Cardiac muscle cell (in vitro differentiated cells and primary cell): ENCODE measurements around the gene PICK1. TPM values are rescaled to one million over a fixed set of nuclear protein-coding genes. Genes with fewer than 3 reads are reported as not detected.

ENCODE experiments used
- DNase-seq, 2 donors: peaks; one replicate each; pipeline versions ENCODE4 v3.0.0 to v3.0.0-alpha.2; 2010 to 2017; ENCODE audit warnings: low read depth in 1 of 2, low spot score in 1 of 2
- H3K27ac ChIP-seq: fragments of 200-600 bp; sonication (generic); 2 replicates; pipeline ENCODE4 v1.5.1; 2016
- H3K27me3 ChIP-seq: fragments of 200-600 bp; sonication (generic); 2 replicates; pipeline ENCODE4 v1.6.0; 2016; ENCODE audit warnings: control low read depth
- H3K36me3 ChIP-seq: fragments of 200-600 bp; sonication (generic); 2 replicates; pipeline ENCODE4 v1.5.1; 2016; ENCODE audit warnings: control low read depth
- H3K4me1 ChIP-seq: fragments of 200-600 bp; sonication (generic); 2 replicates; pipeline ENCODE4 v1.8.1; 2017; ENCODE audit warnings: low read depth, mild to moderate bottlenecking, mixed run types
- H3K4me3 ChIP-seq: fragments of 200-600 bp; sonication (generic); 2 replicates; pipeline ENCODE4 v1.5.1; 2016; ENCODE audit warnings: mild to moderate bottlenecking
- H3K9me3 ChIP-seq: fragments of 200-600 bp; sonication (generic); 2 replicates; pipeline ENCODE4 v1.5.1; 2017; ENCODE audit warnings: low read depth, mild to moderate bottlenecking, control low read depth
- polyA plus RNA-seq: library from polyadenylated mRNA; unstranded; fragments of >200 nt; fragmentation: Nextera tagmentation; extraction: Ambion mirVana; gene quantifications from 2 replicates; pipeline ENCODE4 v1.2.1, GENCODE V29; 2016
- total RNA-seq: library from RNA; depleted of rRNA; stranded (reverse); fragments of >200 nt; gene quantifications from 2 replicates; pipeline ENCODE4 v1.2.3, GENCODE V29; 2016
- TF ChIP-seq, protein P1 (sequence below): IDR thresholded peaks from 2 replicates; pipeline ENCODE4 v1.5.1; 2012; ENCODE audit warnings: low read depth, mild to moderate bottlenecking, low read length

PICK1 gene
- total and polyA plus RNA-seq, 2 experiments from 2014 or later, result 57.8 to 60.4 TPM

DNA sequence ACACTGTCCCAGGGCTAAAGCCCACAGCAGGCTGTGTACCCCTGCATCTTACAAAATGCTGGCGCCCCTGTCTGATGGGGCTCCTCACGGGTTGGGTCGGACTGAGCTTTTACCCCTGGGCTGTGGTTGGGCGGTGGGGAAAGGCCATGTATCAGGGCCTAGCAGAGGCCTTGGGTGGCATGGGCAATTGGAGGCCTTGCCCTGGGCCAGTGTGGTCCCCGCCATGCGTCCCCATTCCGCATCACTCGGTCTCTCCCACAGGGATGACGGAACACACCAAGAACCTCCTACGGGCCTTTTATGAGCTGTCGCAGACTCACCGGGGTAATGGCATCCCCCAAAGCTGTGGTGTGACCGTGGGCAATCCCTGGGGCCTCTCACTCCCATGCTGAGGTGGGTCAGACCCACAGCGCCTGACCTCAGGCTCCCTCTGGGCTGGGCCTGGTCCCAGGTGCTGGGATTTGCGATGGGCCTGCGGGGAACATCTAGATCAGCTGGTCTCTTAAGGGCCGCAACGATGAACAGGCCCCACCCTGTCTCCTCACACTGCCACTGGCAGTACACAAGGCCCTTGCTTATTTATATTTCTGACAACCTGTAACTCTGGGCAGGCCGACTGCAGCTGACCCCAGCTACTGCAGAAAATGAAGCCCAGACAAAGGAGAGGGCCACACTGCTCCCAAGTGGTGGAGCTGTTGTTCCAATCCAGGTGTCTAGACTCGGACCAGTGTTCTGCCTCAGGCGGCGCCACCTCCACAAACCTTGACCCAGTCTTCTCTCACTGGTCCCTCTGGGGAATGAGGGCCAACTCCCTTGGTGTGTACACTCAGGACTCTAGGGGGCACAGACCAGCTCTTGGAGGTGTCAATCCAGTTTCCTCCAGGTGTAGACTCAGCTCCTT, 14.5 kb downstream of the PICK1 start:
- Histone ChIP-seq H3K36me3 (peaks cover 15% of the 10 kb centered on the region), H3K4me1 (peaks cover 34% of the 10 kb centered on the region), H3K27ac (peak overlapping the region; percentile 86), H3K4me3 (no peak overlapping the region), H3K9me3 (no peaks in the 10 kb centered on the region), H3K27me3 (no peaks in the 10 kb centered on the region)
- no peak for DNase-seq
- TF ChIP-seq, protein P1, sequence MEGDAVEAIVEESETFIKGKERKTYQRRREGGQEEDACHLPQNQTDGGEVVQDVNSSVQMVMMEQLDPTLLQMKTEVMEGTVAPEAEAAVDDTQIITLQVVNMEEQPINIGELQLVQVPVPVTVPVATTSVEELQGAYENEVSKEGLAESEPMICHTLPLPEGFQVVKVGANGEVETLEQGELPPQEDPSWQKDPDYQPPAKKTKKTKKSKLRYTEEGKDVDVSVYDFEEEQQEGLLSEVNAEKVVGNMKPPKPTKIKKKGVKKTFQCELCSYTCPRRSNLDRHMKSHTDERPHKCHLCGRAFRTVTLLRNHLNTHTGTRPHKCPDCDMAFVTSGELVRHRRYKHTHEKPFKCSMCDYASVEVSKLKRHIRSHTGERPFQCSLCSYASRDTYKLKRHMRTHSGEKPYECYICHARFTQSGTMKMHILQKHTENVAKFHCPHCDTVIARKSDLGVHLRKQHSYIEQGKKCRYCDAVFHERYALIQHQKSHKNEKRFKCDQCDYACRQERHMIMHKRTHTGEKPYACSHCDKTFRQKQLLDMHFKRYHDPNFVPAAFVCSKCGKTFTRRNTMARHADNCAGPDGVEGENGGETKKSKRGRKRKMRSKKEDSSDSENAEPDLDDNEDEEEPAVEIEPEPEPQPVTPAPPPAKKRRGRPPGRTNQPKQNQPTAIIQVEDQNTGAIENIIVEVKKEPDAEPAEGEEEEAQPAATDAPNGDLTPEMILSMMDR, result no peak

DNA sequence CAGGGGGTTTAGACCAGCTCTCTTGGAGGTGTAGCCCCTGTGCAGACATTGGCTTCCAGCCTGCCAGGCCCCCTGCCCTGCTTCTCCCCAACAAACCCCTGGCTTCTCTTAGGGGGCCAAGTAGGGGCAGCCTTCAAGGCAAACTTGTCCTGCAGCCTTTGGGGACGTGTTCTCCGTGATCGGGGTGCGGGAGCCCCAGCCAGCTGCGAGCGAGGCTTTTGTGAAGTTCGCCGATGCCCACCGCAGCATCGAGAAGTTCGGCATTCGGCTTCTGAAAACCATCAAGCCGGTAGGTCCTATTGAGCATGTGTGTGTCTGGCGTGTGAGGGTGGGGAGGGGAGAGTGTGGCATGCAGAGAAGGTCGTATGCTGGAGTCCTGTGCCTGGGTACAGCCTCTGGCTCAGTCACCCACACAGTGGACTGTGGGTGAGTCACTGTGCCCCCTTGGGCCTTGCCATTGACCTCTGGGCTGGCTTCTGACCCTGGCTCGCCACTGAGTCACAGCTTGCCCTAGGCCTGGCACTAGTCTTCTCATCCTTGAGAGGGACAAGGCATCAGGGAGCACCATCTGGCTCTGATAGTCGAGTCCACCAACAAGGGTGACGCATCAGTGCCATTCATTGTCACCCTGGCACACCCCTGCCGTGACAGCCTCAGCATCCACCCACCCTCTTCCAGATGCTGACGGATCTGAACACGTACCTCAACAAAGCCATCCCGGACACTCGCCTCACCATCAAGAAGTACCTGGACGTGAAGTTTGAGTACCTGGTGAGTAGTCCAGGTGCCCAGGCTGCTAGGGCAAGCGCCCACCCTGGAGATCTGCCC, 15.3 kb downstream of the PICK1 start:
- no peak for DNase-seq
- Histone ChIP-seq H3K9me3 (no peaks in the 10 kb centered on the region), H3K27ac (no peak overlapping the region), H3K36me3 (peaks cover 15% of the 10 kb centered on the region), H3K4me1 (peaks cover 34% of the 10 kb centered on the region), H3K27me3 (no peaks in the 10 kb centered on the region), H3K4me3 (no peak overlapping the region)
- TF ChIP-seq, protein P1, result no peak

DNA sequence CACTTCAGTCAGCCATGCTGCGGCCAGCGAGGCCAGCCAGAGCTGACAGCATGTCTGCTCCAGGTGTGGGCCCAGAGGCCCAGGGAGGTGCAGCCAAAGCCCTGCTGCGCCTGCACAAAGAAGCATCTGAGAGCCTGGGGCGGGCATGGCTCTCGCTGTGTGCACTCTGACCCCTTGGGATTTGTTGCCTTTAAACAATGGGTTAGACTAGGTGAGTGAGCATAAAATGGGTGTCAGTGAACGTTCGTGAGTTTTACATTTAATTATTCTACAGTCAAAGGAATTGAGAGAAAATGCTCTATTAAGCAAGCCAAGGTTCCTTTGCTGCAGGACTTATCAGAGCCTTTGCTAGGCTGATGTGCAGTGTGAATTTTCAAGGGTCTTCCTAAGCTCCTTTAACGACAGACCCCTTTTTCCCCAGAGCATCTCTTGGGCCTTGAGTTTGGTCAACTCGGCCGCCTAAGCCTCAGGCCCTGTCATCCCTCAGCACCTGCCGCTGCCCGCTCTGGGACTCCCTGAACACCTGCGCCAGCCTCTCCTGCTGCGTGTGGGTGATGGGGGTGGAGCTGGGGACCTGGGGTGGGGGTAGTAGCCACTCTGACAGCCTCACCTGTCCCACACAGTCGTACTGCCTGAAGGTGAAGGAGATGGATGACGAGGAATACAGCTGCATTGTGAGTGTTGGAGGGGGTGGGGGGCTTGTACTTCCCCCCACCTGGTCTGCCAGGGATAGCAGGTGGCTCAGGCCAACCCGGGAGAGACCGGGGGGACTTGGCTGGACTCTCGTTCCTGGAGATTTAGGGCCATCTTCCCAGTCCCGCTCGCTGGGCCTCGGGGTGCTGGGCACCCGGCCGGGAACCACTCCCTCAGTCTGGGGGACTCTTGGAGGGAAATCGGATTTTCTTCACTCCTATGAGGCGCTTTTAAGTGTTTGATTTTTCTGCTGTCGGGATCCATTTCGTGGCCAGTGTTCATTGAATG, 16.2 kb downstream of the PICK1 start:
- Histone ChIP-seq H3K36me3 (peaks cover 15% of the 10 kb centered on the region), H3K4me1 (peaks cover 30% of the 10 kb centered on the region), H3K27me3 (no peaks in the 10 kb centered on the region), H3K4me3 (no peak overlapping the region), H3K9me3 (no peaks in the 10 kb centered on the region), H3K27ac (no peak overlapping the region)
- no peak for DNase-seq
- TF ChIP-seq, protein P1, result no peak

DNA sequence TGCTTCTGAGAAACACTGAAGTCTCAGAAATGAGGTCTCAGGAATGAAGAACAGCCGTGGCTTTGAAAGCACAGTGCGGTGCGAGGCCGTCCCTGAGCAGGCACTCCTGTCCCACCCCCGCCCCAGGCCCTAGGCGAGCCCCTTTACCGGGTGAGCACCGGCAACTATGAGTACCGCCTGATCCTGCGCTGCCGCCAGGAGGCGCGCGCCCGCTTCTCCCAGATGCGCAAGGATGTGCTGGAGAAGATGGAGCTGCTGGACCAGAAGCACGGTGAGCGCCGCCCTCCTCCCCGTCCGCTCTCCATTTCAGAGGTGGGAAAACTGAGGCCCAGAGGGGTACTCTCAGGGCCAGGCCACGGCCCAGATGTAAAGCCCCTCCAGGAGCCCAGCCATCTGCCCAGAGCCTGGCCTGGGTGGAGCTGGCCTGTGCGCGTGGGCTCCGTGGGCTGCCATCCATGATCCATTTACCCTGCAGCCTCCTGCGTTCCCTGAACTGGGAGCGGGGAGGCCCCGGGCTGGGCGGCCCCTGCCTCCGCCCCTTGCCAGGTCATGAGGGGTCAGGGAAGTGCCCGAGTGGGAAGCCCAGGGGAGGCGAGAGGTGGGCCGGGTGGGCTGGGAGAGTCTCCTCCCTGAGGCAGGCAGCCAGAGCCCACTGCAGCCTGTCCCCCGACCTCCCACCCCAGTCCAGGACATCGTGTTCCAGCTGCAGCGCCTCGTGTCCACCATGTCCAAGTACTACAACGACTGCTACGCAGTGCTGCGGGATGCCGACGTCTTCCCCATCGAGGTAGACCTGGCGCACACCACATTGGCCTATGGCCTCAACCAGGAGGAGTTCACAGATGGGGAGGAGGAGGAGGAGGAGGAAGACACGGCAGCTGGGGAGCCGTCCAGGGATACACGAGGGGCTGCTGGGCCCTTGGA, 17.2 kb downstream of the PICK1 start:
- peak in 1 of 2 donors; percentile 60 for DNase-seq

More for the DNA sequence above, 17.2 kb downstream of the PICK1 start:
- Histone ChIP-seq H3K27ac (no peak overlapping the region), H3K4me3 (no peak overlapping the region), H3K9me3 (no peaks in the 10 kb centered on the region), H3K27me3 (no peaks in the 10 kb centered on the region), H3K4me1 (peaks cover 20% of the 10 kb centered on the region), H3K36me3 (peaks cover 15% of the 10 kb centered on the region)
- TF ChIP-seq, protein P1, result peak; percentile 67
